Stomach smooth muscle (tissue), 2 donors: ENCODE measurements around the gene PRMT1.
"Not testable (repeated sequence)": the region's sequence is repeated elsewhere in the genome, so short reads cannot be mapped to it uniquely, and the experiment has no call there.

Source experiments
- H3K27ac ChIP-seq: one replicate; pipeline ENCODE4 v1.7.0; 2013; ENCODE audit warnings: mild to moderate bottlenecking, low read length, inconsistent platforms
- H3K27me3 ChIP-seq, 2 donors: one replicate each; pipeline ENCODE4 v1.7.0; 2013; ENCODE audit warnings: low read length in 2 of 2; ENCODE audit not compliant: insufficient read depth in 2 of 2, control insufficient read depth in 1 of 2
- H3K36me3 ChIP-seq, 2 donors: one replicate each; pipeline ENCODE4 v1.7.0; 2013; ENCODE audit warnings: low read length in 2 of 2; ENCODE audit not compliant: control insufficient read depth in 2 of 2, insufficient read depth in 2 of 2
- H3K4me1 ChIP-seq: one replicate; pipeline ENCODE4 v1.7.0; 2013; ENCODE audit warnings: low read length; ENCODE audit not compliant: control insufficient read depth, insufficient read depth
- H3K4me3 ChIP-seq, 2 donors: one replicate each; pipeline ENCODE4 v1.7.0; 2013; ENCODE audit warnings: low read length in 2 of 2
- H3K9ac ChIP-seq, 2 donors: one replicate each; pipeline ENCODE4 v1.7.0; 2013; ENCODE audit warnings: low read length in 2 of 2, mild to moderate bottlenecking in 1 of 2
- H3K9me3 ChIP-seq, 2 donors: one replicate each; pipeline ENCODE4 v1.7.0; 2013; ENCODE audit warnings: low read length in 2 of 2; ENCODE audit not compliant: control insufficient read depth in 2 of 2
- donor health status: healthy.
- donor health status: Pancreatic carcinoma.

PRMT1 gene

GRCh38 chr19:49710372-49710951, 33.4 kb downstream of the PRMT1 start:
- H3K27ac ChIP-seq: no peak overlapping the region
- peaks cover 0 to 2% of the 10 kb centered on the region in 2 donors for H3K27me3 ChIP-seq
- no peaks in the 10 kb centered on the region for H3K4me1 ChIP-seq
- no peak overlapping the region for H3K9ac ChIP-seq
- peaks cover 0 to 3% of the 10 kb centered on the region in 2 donors for H3K36me3 ChIP-seq
- H3K9me3 ChIP-seq: no peaks in the 10 kb centered on the region
- H3K4me3 ChIP-seq: no peak overlapping the region

DNA sequence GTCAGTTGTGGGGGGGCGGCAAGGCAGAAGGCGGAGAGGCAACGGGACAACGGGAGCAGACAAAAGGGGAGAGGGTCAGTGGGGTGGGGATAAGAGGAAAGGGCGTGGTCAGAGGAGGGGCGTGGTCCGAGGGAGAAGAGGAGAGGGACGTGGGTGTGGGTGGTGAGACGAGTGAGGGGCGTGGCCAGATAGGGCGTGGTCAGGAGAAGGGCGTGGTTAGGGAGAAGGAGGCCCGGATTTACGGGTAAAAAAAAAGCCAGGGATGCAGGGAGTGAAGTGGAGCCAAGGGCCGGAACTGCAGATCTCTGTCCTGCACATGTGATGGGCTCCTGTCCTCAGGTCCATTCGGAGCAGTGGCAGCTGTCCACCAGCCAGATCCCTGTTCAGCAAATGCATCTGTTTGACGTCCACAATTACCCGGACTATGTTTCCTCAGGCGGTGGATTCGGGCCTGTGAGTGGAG, 35.4 kb downstream of the PRMT1 start:
- Histone ChIP-seq H3K27ac (no peak overlapping the region), H3K27me3 (peaks cover 0 to 2% of the 10 kb centered on the region in 2 donors), H3K4me3 (no peak overlapping the region), H3K9me3 (no peaks in the 10 kb centered on the region), H3K9ac (no peak overlapping the region), H3K4me1 (peaks cover 2% of the 10 kb centered on the region), H3K36me3 (peaks cover 0 to 3% of the 10 kb centered on the region in 2 donors)

DNA sequence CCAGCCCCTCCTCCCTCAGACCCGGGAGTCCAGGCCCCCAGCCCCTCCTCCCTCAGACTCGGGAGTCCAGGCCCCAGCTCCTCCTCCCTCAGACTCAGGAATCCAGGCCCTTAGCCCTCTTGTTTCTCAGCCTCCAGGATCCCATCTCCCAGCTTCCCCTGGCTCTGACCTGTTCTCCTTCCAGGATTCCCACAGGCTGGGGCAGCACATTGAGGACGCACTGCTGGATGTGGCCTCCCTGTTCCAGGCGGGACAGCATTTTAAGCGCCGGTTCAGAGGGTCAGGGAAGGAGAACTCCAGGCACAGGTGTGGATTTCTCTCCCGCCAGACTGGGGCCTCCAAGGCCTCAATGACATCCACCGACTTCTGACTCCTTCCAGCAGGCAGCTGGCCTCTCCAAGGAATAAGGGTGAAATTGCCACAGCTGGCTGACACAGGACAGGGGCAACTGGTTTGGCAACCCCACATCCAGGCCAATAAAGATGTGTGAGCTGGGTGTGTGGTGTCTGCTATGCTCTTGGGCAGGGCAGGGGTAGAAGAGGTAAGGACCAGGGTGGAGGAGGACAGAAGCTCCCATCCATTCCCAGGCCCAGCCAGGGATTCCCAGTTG, 36.3 kb downstream of the PRMT1 start:
- Histone ChIP-seq H3K4me1 (peaks cover 2% of the 10 kb centered on the region), H3K27ac (no peak overlapping the region), H3K36me3 (peaks cover 0 to 3% of the 10 kb centered on the region in 2 donors), H3K9me3 (no peaks in the 10 kb centered on the region), H3K9ac (no peak overlapping the region), H3K4me3 (no peak overlapping the region), H3K27me3 (peaks cover 0 to 2% of the 10 kb centered on the region in 2 donors)

- Histone ChIP-seq H3K27me3 (no peaks in the 10 kb centered on the region), H3K4me3 (no peak overlapping the region), H3K4me1 (peaks cover 2% of the 10 kb centered on the region), H3K9ac (no peak overlapping the region), H3K36me3 (no peaks in the 10 kb centered on the region), H3K9me3 (no peaks in the 10 kb centered on the region), H3K27ac (no peak overlapping the region)
Measured at GRCh38 chr19:49716154-49716553, 39.1 kb downstream of the PRMT1 start.

- Histone ChIP-seq H3K36me3 (no peaks in the 10 kb centered on the region), H3K9me3 (no peaks in the 10 kb centered on the region), H3K27me3 (no peaks in the 10 kb centered on the region), H3K27ac (no peak overlapping the region), H3K9ac (no peak overlapping the region), H3K4me3 (no peak overlapping the region), H3K4me1 (peaks cover 2% of the 10 kb centered on the region)
Measured at GRCh38 chr19:49718511-49718910, 41.4 kb downstream of the PRMT1 start.

- H3K27me3 ChIP-seq: no peaks in the 10 kb centered on the region
- H3K4me3 ChIP-seq: no peak overlapping the region
- no peaks in the 10 kb centered on the region for H3K9me3 ChIP-seq
- H3K27ac ChIP-seq: no peak overlapping the region
- H3K4me1 ChIP-seq: peaks cover 2% of the 10 kb centered on the region
- no peaks in the 10 kb centered on the region for H3K36me3 ChIP-seq
- H3K9ac ChIP-seq: no peak overlapping the region
Measured at GRCh38 chr19:49718991-49719390, 41.9 kb downstream of the PRMT1 start.

GRCh38 chr19:49719420-49719819, 42.3 kb downstream of the PRMT1 start:
- H3K9me3 ChIP-seq, H3K4me3 ChIP-seq, H3K27me3 ChIP-seq, H3K4me1 ChIP-seq, H3K27ac ChIP-seq, H3K36me3 ChIP-seq, H3K9ac ChIP-seq: not testable (repeated sequence)

DNA sequence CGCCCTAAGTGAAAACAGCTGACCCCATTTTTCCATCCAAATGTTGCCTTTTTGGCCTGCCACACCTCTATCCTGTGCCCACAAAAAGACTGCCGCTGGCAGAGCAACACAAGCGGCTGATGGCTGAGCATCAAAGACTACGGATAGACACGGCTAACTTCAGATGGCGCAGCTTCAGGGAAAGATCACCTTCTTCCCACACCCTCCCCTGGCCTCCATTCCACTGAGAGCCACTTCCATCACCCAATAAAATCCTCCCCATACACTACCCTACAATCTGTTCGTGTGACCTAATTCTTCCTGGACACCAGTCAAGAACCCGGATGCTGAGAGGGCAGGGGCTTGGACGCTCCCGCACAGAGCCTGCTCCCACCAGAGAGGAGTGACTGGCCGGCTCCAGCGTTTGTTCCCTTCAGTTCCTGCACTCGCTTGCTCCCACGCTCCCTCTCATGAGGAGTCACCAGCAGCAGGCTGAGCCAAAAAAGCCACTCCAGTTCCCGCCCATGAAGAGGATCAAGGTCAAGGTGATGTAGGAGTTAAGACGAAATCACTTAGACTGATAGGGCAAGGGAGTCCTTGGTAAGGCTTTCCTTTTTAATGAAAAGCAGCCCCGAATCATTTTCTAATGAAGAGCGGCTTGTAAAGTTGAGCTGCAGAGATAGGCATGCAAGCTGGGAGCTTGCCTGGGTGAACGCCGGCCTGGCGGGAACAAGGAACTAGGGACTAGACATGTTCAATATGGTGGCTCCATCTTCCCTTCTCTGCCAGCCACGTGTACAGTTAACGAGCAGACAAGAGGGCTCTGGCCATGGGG, 50.4 kb downstream of the PRMT1 start:
- H3K4me1 ChIP-seq: peaks cover 3% of the 10 kb centered on the region
- H3K27ac ChIP-seq: no peak overlapping the region
- no peak overlapping the region for H3K4me3 ChIP-seq
- no peak overlapping the region for H3K9ac ChIP-seq
- H3K9me3 ChIP-seq: no peaks in the 10 kb centered on the region
- no peaks in the 10 kb centered on the region for H3K36me3 ChIP-seq
- H3K27me3 ChIP-seq: no peaks in the 10 kb centered on the region

- Histone ChIP-seq H3K27me3 (no peaks in the 10 kb centered on the region), H3K36me3 (no peaks in the 10 kb centered on the region), H3K4me3 (no peak overlapping the region), H3K27ac (no peak overlapping the region), H3K9me3 (no peaks in the 10 kb centered on the region), H3K9ac (no peak overlapping the region), H3K4me1 (peaks cover 3% of the 10 kb centered on the region)
Measured at GRCh38 chr19:49730166-49730565, 53.1 kb downstream of the PRMT1 start.
